ENCODE data around the gene WDSUB1. TPM values are rescaled to one million over a fixed set of nuclear protein-coding genes. Genes with fewer than 3 reads are reported as not detected.

Gene WDSUB1
- total RNA-seq, 1 donor from 2014 or later: not detected

DNA sequence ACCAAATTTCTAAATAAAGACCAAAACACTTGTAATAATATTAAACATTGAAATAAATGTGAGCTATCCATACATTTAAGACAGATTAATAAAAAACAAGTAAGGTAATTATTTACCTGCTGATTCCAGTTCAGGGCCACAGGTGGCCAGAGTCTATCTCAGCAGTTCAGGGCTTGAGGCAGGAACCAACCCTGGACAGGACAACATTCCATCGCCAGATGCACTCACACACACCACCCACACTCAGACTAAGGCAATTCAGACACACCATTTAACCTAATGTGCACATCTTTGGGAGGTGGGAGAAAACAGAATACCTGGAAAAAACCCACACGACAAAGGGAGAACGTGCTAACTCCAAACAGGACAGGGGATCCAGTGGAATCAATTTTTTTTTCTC, 14.1 kb upstream of the WDSUB1 start:
- Histone ChIP-seq H3K27ac (no peak overlapping the region), H3K9me3 (no peaks in the 10 kb centered on the region), H3K4me3 (no peak overlapping the region), H3K4me1 (no peaks in the 10 kb centered on the region), H3K36me3 (no peaks in the 10 kb centered on the region), H3K27me3 (no peaks in the 10 kb centered on the region)
- TF ChIP-seq, protein P1, sequence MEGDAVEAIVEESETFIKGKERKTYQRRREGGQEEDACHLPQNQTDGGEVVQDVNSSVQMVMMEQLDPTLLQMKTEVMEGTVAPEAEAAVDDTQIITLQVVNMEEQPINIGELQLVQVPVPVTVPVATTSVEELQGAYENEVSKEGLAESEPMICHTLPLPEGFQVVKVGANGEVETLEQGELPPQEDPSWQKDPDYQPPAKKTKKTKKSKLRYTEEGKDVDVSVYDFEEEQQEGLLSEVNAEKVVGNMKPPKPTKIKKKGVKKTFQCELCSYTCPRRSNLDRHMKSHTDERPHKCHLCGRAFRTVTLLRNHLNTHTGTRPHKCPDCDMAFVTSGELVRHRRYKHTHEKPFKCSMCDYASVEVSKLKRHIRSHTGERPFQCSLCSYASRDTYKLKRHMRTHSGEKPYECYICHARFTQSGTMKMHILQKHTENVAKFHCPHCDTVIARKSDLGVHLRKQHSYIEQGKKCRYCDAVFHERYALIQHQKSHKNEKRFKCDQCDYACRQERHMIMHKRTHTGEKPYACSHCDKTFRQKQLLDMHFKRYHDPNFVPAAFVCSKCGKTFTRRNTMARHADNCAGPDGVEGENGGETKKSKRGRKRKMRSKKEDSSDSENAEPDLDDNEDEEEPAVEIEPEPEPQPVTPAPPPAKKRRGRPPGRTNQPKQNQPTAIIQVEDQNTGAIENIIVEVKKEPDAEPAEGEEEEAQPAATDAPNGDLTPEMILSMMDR (IDR thresholded peaks at IDR 0.05): no peak
- DNase-seq (ENCODE audit: low spot score in 2 of 2): no peak
- intact Hi-C loops (cut with DNase I): no loop called here

- TF ChIP-seq, protein P1 (IDR thresholded peaks at IDR 0.05): no peak
- Histone ChIP-seq H3K4me3 (no peak overlapping the region), H3K36me3 (no peaks in the 10 kb centered on the region), H3K27me3 (no peaks in the 10 kb centered on the region), H3K9me3 (no peaks in the 10 kb centered on the region), H3K4me1 (no peaks in the 10 kb centered on the region), H3K27ac (no peak overlapping the region)
- no peak for DNase-seq (ENCODE audit: low spot score in 2 of 2)
- intact Hi-C loops (cut with DNase I): no loop called here
These were observed 12.5 kb upstream of the WDSUB1 start for GRCh38 chr2:159298967-159299366.

DNA sequence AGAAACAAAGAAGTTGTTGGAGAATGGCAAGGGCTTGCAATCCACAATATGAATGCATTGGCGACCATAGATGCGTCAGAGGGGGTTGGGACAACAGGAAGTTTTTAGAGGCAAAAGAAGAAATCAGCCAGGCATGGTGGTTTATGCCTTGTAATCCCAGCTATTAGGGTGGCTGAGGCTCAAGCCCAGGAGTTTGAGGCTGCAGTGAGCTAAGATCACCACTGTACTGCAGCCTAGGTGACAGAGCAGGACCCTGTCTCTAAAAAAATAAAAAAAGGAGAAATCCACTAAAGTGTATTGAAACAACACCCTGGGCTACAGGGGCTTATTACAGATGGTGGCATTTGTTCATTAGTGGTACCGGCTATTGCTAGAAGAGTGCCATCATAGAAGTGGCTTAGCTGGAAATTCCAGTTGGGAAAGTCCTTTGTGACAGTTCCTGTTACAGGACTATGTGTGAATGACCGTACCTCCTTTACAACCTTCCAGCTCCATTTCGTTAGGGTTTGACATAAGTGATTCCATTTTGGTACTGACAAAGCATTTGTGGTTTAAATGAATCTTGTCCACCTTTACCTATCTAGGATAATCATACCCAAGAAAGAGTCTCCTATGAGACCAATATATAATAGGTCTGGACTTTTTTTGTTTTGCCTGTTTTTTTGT, 10.7 kb upstream of the WDSUB1 start:
- Histone ChIP-seq H3K4me1 (no peaks in the 10 kb centered on the region), H3K27ac (no peak overlapping the region), H3K9me3 (no peaks in the 10 kb centered on the region), H3K36me3 (no peaks in the 10 kb centered on the region), H3K4me3 (no peak overlapping the region), H3K27me3 (no peaks in the 10 kb centered on the region)
- no peak for DNase-seq (ENCODE audit: low spot score in 2 of 2)
- TF ChIP-seq, protein P1 (IDR thresholded peaks at IDR 0.05): no peak
- intact Hi-C loops (cut with DNase I): no loop called here

DNA sequence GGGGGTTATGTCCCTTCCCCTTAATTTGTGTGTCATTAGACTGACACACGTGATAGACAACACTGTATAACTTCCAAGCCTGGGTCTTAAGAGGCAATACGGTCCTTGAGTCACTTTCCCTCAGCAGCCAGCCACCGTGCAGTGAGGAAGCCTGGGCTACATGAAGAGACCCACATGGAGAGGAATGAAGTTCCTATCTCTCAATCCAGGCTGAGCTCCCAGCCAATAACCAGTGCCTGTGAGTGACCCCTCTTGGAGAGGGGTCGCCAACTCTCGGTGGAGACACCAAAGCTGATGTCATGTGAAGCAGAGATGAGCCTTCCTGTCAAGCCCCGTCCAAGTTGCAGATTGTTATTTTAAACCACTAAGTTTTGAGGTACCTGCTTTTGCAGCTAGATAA, 5.7 kb upstream of the WDSUB1 start:
- no peak for DNase-seq (ENCODE audit: low spot score in 2 of 2)
- Histone ChIP-seq H3K27me3 (no peaks in the 10 kb centered on the region), H3K36me3 (no peaks in the 10 kb centered on the region), H3K9me3 (no peaks in the 10 kb centered on the region), H3K27ac (no peak overlapping the region), H3K4me3 (no peak overlapping the region), H3K4me1 (peaks cover 2 to 4% of the 10 kb centered on the region in 2 donors)
- TF ChIP-seq, protein P1 (IDR thresholded peaks at IDR 0.05): no peak
- intact Hi-C loops (cut with DNase I): no loop called here

DNA sequence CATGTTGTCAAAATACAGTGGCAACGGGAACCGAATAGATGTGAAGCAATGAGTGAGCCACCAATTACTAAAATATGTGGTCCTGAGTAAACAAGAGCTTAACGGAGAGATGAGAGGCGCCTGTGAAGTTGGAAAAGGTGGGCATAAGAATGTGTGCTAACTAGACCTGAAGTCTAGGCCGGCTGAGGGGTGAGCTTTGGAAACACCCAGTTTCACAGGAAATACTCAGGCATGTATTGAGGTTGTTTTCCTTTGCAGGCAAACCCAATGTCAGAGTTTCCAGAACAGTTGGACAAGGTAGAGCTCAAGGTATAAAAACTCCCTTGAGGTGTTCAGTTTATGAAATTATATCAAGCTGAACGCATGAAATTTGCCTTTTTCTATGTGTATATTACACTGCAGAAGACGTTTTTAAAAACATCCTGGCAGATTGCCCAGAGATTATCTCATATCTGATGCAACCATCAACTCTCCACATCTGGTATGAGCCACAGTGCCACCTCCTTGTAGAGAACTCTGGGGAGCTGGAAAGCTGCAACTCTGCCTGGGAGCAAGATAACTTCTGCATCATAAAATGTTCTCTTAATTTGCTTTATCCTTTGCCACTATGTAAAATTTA, 3.9 kb upstream of the WDSUB1 start:
- H3K27ac ChIP-seq: no peak overlapping the region
- H3K36me3 ChIP-seq: no peaks in the 10 kb centered on the region
- TF ChIP-seq, protein P1 (IDR thresholded peaks at IDR 0.05): no peak
- DNase-seq (ENCODE audit: low spot score in 2 of 2): no peak
- no peaks in the 10 kb centered on the region for H3K27me3 ChIP-seq
- H3K9me3 ChIP-seq: no peaks in the 10 kb centered on the region
- H3K4me1 ChIP-seq: peaks cover 4 to 6% of the 10 kb centered on the region in 2 donors
- intact Hi-C loops (cut with DNase I): no loop called here
- H3K4me3 ChIP-seq: no peak overlapping the region

Measured in ascending aorta (tissue), 2 donors.